ENCODE results near the gene CHCHD6.
A peak's percentile ranks its signal among the peaks of the same experiment; 100 is the strongest.

The CHCHD6 gene

GRCh38 chr3:126752303-126753190 lies 48.5 kb downstream of the CHCHD6 start:
- TF ChIP-seq CTCF (IDR thresholded peaks at IDR 0.05) (peak; percentile 88), ZFX (IDR thresholded peaks at IDR 0.05; ENCODE audit: borderline replicate concordance) (no peak)
- no peak overlapping the region for H3K27ac ChIP-seq

GRCh38 chr3:126753191-126754160 lies 49.4 kb downstream of the CHCHD6 start:
- no peak overlapping the region for H3K27ac ChIP-seq
- TF ChIP-seq CTCF (IDR thresholded peaks at IDR 0.05), result no peak
- TF ChIP-seq ZFX (IDR thresholded peaks at IDR 0.05; ENCODE audit: borderline replicate concordance), result no peak

- no peak overlapping the region for H3K27ac ChIP-seq
- no peak for TF ChIP-seq CTCF (IDR thresholded peaks at IDR 0.05)
- TF ChIP-seq ZFX (IDR thresholded peaks at IDR 0.05; ENCODE audit: borderline replicate concordance), result no peak
Observed at GRCh38 chr3:126755866-126756265, 51.8 kb downstream of the CHCHD6 start.

- no peak overlapping the region for H3K27ac ChIP-seq
- TF ChIP-seq ZFX (IDR thresholded peaks at IDR 0.05; ENCODE audit: borderline replicate concordance), result no peak
- no peak for TF ChIP-seq CTCF (IDR thresholded peaks at IDR 0.05)
Observed at GRCh38 chr3:126758026-126758425, 54.0 kb downstream of the CHCHD6 start.

GRCh38 chr3:126758882-126759281 lies 54.8 kb downstream of the CHCHD6 start:
- no peak for TF ChIP-seq CTCF (IDR thresholded peaks at IDR 0.05)
- no peak for TF ChIP-seq ZFX (IDR thresholded peaks at IDR 0.05; ENCODE audit: borderline replicate concordance)
- H3K27ac ChIP-seq, result no peak overlapping the region

- no peak overlapping the region for H3K27ac ChIP-seq
- TF ChIP-seq CTCF (IDR thresholded peaks at IDR 0.05), result no peak
- TF ChIP-seq ZFX (IDR thresholded peaks at IDR 0.05; ENCODE audit: borderline replicate concordance), result no peak
Observed at GRCh38 chr3:126760541-126760940, 56.5 kb downstream of the CHCHD6 start.
